Left lobe of liver (tissue), 2 donors: ENCODE results near the gene FXYD2. TPM values are rescaled to one million over a fixed set of nuclear protein-coding genes. Genes with fewer than 3 reads are reported as not detected.

Experiments
- ATAC-seq: fragments of 200-7000 bp; cut with Tn5 transposase; one replicate; pipeline ENCODE4 v1.9.1; 2020; ENCODE audit warnings: mild to moderate bottlenecking, moderate library complexity
- DNase-seq: peaks from one replicate; pipeline ENCODE4 v3.0.0-alpha.2; 2020; ENCODE audit warnings: low spot score
- total RNA-seq: library from RNA; stranded (reverse); gene quantifications from one replicate; pipeline ENCODE4 v1.2.1, GENCODE V29; 2021
- donor health status: DM: no; HTN: no; CAD: no; lungs with moderate emphysema.
- donor health status: DM: no; HTN: yes; CAD: no.

FXYD2 gene
- total RNA-seq, 1 donor from 2014 or later: 13.6 TPM

DNA sequence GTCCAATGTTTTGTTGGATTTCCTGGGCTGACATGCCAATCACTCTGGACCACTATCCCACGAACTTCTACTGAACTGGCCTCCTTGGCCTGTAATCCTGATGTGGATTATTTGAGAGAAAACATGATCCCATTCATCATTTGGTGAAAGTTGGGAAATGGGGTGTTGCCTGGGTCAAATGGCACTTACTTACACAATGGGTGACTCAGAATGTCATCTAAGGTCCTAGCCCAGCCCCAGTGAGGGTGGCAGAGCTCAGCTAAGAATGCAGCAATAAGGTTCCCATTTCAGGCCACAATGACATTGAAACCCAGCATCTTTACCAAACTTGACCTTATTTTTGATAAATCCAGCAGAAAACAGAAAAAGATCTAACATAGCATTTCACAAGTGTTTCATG lies 19.5 kb downstream of the FXYD2 start:
- DNase-seq (no peak), ATAC-seq (no peak)

DNA sequence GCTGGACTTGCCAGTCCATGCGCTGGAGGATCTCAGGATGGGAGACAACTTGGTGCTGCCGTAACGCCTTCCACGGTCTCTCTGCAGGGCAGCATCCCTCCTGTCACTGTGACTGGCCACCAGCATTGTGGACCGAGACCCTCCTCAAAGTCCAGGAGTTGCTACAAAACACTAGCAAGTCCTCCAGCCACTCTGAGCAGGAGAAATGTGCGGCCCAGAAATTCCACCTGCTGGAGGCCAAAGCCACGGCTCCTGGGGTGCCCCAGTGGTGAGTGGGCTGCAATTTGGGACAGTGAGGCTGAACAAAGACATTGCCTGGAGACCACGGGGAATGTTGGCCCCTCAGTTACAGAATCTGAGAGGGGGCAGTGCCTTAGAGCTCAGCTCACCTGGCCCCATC lies 20.6 kb downstream of the FXYD2 start:
- DNase-seq: no peak
- ATAC-seq: no peak

DNA sequence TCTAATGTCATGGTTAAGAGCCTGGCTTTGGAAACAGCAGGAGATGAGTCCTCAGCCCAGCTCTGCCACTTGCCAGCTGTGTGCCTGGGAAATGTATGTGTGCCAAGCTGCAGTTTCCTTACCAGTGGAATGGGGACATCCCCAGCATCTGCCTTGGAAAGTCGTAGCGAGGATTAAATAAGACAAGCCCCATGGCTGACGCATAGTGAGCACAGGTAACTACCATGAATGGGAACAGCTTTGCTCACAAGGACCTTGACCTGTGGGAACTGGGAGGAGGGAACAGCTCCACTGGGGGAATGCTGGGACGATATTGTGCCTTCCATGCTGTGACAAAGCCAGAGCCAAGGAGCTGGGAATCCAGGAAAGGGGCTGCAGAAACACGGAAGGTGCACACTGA lies 24.9 kb downstream of the FXYD2 start:
- ATAC-seq (no peak), DNase-seq (no peak)

DNA sequence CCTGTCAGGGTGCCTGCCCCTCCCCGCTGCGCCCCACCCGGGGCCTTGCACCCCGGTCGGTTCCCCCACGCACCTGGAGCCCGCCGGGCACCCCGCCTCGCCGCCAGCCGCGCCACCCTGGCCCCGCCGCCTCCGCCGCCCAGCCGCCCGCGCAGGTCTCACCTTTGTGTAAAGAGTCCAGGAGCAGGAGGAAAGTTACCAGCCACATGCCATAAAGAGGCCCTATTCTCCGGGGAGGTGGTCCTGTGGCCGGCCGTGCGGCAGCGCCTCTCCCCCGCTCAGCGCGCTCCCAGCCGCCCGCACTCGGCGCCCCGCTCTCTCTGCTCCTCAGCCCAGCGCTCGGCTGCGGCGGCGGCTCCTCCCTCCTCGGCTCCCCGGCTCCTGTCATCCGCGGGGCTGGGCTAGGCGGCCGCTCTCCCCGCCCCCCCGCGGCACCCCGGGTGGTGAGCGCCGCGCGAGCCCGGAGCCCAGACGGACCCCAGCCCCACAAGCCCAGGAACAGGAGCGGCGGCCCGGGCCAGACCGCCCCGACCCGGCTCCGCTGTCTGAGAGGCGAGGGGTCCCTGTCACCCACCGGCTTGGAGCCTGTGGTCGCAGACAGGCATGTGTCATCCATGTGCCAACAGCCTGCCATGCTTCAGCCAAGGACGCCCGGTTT lies 27.5 kb downstream of the FXYD2 start, which contains the start of gene DSCAML1:
TSS of gene DSCAML1 (minus strand) at position 345 of the 658 bp plus-strand sequence. CDS start at position 208, 137 bp downstream.
- DNase-seq (no peak), ATAC-seq (peak; percentile 58)

DNA sequence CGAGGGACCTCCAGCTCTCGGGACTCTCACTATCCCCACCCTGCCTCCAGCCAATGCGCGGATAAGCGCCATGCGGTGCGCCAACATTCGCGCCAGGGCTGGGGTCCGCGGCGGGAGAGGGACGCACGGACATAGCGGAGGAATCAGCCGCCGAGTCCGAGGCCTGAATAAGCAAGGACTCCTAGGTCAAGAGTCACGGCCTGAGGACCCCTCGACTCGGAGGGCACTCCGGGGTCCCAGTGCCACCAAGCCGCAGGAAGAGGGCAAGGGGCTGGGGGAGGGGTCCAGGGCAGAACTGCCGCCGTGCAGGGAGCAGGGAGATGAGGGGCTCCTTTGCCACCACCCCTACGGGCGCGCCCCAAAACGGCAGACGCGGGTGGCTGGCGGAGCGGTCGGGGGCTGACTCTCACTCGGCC lies 28.1 kb downstream of the FXYD2 start:
- DNase-seq: no peak
- no peak for ATAC-seq

DNA sequence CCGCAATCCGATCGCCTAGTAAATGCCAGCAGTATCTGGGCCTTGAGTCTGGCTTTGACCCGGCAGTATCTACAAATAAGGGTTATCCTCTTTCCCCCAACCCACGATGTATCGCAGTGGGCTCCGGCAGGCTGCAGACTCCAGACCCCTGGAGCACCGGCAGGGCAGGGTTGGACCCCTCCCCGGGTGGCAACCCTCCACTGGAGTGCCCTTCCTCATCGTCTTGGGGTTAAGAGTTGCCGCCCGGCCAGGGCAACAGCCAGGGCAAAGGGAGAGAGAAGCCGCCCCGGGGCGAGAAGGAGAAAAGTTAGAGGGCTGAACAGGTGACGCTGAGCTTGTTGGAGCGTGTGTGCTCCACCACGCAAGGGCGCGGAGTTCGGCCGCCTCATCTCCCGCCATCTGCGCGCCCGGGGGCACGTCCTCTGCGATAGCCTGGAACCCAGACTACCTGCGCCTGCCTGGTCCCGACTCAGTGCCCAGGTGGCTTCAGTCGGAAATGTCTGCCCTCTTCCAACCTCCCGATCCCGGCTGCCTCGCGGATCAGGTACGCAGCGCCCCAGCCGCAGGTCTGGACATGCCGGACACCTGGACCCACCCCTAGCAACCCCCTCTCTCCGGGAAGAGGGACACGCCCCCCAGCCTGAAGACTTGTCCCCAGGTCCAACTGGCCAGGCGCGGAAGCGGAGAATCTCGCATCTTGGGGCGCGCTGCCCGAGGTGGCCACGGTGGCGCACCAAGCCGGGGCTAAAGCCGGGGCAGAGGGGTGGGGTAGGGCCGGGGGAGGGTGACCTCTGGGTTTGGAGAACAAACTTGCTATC lies 28.7 kb downstream of the FXYD2 start:
- ATAC-seq: no peak
- DNase-seq: no peak

DNA sequence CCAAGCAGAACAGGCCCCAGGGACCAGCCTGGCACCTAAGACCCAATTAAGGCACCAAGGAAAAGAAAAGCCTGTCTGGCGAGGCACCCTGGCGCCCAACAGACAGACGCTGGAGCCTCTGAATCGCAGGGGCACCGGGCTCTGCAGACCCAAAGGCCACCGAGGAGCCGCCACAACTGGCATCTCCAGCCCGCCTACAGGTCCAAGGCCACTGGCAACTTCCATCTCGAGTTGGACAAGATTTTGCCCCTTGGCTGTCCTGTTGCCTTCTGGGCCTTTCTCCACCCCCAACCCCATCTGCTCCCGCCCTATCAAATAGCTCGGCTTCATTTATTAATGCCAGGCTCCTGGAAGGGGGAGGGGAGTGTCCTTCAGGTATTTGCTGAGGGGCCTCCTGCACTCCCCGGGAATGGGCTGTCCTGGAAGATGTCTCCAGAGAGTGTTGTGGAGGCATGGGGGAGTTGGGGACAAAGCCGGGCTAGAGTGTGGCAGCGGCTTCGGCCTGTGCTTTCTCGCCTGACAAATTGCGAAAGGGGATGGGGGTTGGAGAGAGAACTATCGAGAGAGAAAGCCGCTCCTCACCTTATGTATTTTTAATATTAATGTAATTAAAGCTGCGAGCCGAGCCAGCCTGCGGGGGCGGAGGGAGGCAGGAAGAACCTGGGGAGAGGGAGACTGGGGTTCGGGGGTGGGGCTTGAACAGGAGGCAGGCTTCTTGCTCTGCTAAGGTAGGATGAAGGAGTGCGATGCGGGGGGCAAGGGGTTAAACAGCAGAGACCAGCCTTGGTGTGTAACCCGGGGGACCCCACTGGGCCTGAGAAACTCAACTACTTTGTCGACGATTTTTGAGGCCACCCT lies 29.5 kb downstream of the FXYD2 start:
- ATAC-seq (no peak), DNase-seq (no peak)

DNA sequence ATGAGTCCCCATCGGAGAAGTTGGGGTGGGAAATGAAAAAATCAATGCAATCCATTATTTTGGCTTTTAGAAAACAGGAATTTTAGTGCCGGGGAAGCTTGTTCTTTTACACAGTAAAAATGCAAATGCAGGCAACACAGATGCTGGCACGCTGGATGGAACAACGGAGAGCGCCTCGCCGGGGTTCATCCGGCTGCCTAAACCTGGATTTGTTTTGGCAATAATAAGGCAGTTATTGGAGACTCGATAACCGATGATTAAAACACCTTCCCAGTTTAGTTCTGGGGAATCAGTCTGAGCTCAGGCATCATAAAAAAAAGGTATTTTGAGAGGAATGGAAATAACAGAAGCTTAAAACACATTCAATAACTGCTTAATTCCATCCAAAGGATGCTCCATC lies 30.4 kb downstream of the FXYD2 start:
- DNase-seq (no peak), ATAC-seq (no peak)

DNA sequence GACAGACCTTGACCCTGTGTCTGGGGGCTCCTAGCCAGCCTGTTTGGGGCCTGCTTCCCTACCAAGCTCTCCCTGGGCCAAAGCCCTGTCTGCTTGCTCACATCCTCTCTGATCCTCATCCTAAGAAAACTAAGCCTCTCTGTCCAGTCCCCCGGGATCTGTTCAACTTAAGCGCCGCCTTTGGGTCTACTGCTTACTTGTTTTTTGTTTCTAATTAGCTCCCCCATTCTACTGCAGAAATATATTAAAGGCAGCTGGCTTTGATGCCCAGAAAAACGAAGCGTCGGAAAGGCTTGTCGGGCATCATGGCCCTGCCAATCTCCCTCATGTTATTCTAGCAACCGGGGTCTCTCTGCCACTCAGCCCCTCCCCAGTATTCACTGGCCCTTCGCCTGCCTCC lies 31.0 kb downstream of the FXYD2 start:
- ATAC-seq (no peak), DNase-seq (no peak)

DNA sequence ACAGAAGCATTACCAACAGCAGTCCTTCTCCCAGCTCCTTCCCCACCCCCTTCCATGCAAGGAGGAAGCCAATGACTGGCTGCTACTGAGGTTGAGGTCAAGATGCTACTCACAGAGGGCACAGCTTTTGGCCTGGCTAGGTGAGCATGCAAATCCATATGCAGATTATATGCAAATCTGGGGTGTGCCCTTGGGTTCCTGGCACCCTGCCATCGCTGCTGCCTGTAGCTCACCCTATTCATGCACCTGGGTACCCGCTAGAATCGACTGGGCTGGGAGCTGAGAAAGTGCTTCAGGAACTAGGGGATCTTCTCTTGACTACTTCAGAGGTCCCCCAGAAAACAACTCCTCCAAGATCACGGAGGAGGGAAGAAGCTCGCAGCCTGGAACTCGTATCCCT lies 31.6 kb downstream of the FXYD2 start:
- ATAC-seq: no peak

DNA sequence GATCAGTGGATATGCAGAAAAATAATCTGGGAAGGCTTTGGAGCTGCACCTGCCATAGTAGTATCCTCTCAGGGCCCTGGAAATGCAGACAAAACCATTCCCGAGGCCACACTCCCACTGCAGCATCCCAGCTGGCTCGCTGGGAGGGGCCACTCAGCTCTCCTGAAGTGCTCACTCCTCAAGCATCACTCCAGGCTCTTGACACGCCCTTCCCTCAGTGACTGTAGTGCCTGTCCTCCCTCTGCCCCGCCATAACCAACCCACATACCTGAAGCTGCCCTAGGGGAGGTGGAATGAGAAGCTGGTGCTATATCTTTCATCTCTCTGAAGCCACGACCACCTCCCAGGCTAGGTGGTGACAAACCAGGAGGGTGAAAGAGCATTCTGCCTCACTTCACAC lies 32.3 kb downstream of the FXYD2 start:
- ATAC-seq (no peak), DNase-seq (no peak)

More for the DNA sequence above, 31.6 kb downstream of the FXYD2 start:
- DNase-seq: no peak

DNA sequence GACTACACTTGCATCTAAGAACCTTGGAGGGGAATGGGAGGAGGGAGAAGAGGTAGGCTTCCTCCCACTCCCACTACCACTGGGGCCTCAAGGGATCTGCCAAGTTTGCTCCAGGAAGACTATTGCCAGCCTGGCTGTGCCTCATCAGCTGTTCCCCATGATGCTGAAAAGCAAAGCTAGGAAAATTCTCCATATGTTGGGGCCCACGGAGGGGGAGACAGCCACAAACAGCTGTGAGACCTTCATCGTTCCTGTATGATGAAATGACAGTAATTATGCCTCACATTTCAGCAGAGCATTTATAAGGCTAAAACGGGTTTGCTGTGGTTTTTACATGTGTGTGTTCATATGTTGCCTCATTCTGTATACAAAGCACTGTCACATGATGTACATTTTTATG lies 34.3 kb downstream of the FXYD2 start:
- ATAC-seq: no peak
- no peak for DNase-seq

DNA sequence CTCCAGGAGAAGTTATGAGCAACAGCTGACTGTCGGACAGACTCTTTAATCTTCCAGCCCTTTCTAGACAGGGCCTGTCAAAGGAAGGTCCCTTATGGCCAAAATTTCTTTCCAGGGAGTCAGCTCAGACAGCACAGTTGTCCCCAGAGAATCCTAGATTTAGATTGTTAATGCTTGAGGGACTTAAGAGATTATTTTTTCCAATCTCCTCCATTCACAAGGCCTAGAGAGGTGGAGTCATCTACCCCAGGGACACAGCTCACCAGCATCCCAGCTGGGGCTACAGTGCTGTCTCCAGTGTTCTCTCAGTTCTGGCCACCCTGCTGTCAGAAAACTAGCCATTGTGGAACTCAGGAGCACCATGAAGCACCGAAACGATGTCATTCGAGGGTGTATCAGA lies 35.3 kb downstream of the FXYD2 start:
- ATAC-seq (no peak), DNase-seq (no peak)

DNA sequence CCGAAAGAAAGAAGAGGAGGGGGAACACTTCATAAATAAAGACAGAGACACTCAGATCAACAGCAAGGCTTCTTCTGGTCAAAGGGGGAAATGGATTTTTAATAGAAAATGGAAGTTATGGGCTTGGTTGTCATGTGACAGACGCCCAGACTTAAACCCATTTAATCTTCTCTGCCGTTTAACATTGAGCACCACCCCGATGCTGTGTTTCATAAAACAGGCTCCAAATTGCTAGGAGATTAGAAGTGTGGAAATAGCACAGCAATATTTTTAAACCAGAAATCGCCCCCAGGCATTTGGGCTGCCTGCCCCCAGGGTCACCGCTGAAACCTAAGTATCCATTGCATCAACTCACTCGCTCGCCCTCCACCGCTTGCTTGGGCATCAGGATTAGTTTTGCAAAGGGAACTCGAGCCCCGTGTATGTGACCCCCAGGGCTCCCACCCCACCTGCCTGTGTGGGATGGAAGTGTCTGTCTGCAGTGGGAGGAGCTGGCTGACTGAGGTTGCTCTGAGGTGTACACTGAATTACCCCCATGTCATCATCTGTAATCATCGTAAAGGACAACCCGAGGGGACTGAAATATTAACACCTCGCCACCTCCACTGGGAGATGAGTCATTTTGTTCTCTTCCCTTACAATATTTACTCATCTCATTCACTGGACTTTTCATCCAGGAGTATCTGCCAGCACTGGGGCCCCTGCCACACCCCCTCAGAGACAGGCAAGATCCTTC lies 38.2 kb downstream of the FXYD2 start:
- no peak for ATAC-seq
- DNase-seq: no peak

DNA sequence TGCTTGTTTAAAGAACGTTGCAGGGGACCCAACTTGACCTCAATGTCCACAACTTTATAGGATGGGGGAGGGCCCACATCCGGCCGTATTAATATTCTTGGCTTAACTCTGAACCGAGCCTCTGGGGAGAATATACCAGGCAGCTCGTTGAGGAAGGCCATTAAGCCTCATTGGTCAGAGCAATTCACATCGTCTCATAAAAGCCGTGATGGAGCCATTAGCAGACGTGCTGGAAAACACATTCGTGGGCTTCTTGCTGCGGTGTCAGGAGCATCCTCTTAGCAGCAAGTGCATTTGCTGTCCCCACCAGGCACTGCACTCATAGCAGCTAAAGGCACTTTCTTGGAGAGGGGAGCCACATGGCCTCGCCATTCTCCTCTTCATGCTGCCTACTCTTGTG lies 42.4 kb downstream of the FXYD2 start:
- DNase-seq: no peak
- ATAC-seq: no peak

DNA sequence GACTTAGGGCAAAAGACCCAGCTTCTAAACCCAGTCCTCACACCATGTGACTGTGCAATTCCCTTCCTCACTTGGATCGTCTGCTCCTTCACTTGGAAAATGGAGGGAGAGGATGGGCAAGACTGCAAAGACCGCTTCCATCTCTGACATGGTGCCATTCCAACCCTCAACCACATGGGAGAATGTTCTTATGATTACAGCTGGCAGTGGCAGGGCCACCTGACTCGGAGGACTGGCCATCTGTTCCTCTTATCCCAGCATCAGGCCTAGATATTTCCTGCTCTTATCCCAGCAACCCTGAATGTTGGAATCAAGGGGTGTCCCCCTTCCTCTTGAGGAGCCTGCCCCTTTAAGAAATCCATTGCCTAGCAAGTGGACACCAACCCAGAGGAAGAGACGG lies 42.9 kb downstream of the FXYD2 start:
- DNase-seq (no peak), ATAC-seq (no peak)

DNA sequence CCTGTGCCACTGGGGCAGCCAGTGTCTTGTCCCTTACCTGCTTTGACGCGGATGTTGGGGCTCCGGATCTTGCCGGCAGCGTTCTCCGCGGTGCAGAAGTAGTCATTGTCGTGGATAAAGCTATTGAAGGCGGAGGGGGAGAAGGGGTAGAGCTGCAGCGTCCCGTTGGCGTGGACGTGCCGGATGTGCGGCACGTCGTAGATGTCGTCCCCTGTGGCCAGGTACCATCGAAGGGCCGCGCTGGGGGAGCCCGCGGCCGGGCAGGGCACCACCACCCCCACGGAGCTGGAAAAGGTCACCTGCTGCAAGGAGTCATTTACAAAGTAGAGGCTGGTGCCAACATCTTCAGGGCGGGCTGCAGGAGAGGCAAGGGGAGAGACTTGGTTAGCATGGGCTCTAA lies 44.1 kb downstream of the FXYD2 start:
- ATAC-seq (no peak), DNase-seq (no peak)

DNA sequence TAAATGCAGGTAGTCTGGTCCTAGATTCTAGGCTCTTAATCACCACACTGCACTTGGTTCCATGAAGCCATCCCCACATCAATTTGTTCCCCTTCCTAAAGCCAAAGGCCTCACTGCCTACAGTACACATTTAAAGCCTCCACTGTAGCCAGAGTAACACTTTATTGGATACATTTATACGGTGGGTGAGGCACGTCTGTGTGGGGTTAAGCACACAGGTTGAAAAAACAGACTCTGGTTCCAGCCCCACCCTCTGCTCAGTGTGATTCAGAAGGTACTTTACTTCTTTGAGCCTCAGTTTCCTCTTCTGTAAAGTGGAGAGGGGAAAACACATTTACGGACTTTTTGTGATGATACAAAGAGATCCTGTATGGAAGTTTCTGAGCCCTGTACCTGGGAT lies 50.0 kb downstream of the FXYD2 start:
- ATAC-seq (no peak), DNase-seq (no peak)

DNA sequence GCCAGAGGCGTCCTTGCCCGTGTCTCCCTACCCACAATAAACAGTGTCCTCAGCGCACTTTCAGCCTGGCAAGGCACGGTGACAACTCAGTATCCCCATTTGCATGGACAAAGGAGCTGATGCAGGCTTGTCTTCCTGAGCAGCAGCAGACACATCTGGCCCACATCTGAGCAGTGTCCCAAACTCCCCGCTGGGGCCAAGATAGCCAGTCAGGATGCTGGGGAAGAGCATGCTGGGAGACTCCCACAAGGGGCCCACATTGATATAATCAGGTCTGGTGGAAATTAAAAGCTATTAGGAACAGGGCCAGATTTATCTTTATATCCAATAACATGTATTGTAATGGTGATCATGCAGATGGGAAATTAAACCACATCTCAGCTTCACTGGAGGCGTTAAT lies 52.2 kb downstream of the FXYD2 start:
- DNase-seq (no peak), ATAC-seq (no peak)

DNA sequence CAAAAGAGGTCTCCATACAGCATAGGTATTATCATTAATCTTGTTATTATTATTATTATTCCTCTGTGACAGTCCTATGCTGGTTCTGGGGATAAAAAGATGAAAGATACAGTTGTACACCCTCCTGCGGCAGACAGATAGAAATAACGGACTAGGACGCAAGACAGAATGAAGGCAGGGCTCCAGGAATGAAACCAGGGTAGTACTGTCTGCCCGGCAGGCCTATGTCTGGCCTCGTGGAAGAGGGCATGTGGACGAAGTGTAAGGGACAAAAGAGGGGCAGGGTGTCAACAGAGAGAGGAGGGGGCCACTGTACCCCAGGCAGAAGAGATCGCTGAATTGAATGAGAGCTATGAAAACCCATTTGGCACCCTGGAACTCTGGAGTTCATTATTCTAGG lies 52.7 kb downstream of the FXYD2 start:
- ATAC-seq (no peak), DNase-seq (no peak)

DNA sequence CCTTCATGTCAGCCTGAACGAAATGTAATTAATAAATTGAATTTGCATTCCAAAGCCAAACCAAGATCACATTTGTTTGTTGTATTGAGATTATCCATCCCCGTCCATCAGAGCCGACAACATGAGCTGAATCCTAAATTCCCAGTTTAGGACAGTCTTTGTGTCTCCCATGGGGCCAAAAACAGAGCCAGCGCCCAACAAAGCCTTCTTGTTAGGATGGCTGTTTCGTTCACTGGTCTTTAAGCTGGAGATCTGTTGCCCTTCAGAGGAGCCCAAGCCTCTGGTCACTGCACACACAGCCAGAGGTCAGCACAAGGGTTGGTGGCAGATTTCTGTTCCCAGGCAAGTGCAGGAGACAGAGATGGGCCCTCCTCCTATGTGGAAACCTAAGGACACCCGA lies 53.3 kb downstream of the FXYD2 start:
- DNase-seq (no peak), ATAC-seq (no peak)
